ENCODE results near the gene CPED1. TPM values are rescaled to one million over a fixed set of nuclear protein-coding genes. Genes with fewer than 3 reads are reported as not detected.

The CPED1 gene
- total RNA-seq, 1 donor: 95.9 TPM

- TF ChIP-seq CTCF (IDR thresholded peaks at IDR 0.05; ENCODE audit: insufficient read depth, low read depth, low read length): no peak
- DNase-seq (ENCODE audit: low read depth): no peak
- no peak overlapping the region for H3K4me3 ChIP-seq (ENCODE audit: low read depth, low read length)
These were observed 354.1 kb downstream of the CPED1 start for GRCh38 chr7:121342631-121343030.

GRCh38 chr7:121343302-121343701 is 354.8 kb downstream of the CPED1 start:
- no peak for TF ChIP-seq CTCF (IDR thresholded peaks at IDR 0.05; ENCODE audit: insufficient read depth, low read depth, low read length)
- DNase-seq (ENCODE audit: low read depth): peak; percentile 38
- H3K4me3 ChIP-seq (ENCODE audit: low read depth, low read length): no peak overlapping the region

- H3K4me3 ChIP-seq (ENCODE audit: low read depth, low read length): no peak overlapping the region
- TF ChIP-seq CTCF (IDR thresholded peaks at IDR 0.05; ENCODE audit: insufficient read depth, low read depth, low read length): no peak
- peak; percentile 48 for DNase-seq (ENCODE audit: low read depth)
These were observed 355.6 kb downstream of the CPED1 start for GRCh38 chr7:121344093-121344492.

GRCh38 chr7:121344497-121344896 is 356.0 kb downstream of the CPED1 start:
- no peak overlapping the region for H3K4me3 ChIP-seq (ENCODE audit: low read depth, low read length)
- no peak for DNase-seq (ENCODE audit: low read depth)
- TF ChIP-seq CTCF (IDR thresholded peaks at IDR 0.05; ENCODE audit: insufficient read depth, low read depth, low read length): no peak

Small RNA genes within 50 kb of the gene (small RNA-seq; reads per million reads assigned to genes)
- gene HMGN1P18: not detected
- gene RNA5SP240: not detected
- gene RNA5SP241: not detected
- 0.28 reads per million for gene RNU6-517P

Other genes with a start within 250 kb of the CPED1 start
- 2.6 and 4.7 TPM in 2 replicates for gene TSPAN12, start 130.6 kb upstream of the CPED1 start, total RNA-seq
- gene ING3, start 37.9 kb upstream of the CPED1 start, total RNA-seq: 11.9 and 21.2 TPM in 2 replicates

All from fibroblast of villous mesenchyme (primary cell).